Measurements from ENCODE around the gene GLCE. TPM values are rescaled to one million over a fixed set of nuclear protein-coding genes. Genes with fewer than 3 reads are reported as not detected.

The GLCE gene
- total RNA-seq, 1 donor from 2014 or later, result 12.7 TPM

- no peak for TF ChIP-seq CTCF (conservative IDR thresholded peaks at IDR 0.05; ENCODE audit: low read depth, low read length)
- H3K4me3 ChIP-seq (ENCODE audit: low read depth, low read length), result no peak overlapping the region
- no peak for DNase-seq (ENCODE audit: low read depth)
These were observed 24.9 kb upstream of the GLCE start for GRCh38 chr15:69135499-69135898.

- no peak for DNase-seq (ENCODE audit: low read depth)
- TF ChIP-seq CTCF (conservative IDR thresholded peaks at IDR 0.05; ENCODE audit: low read depth, low read length), result no peak
These were observed 21.5 kb upstream of the GLCE start for GRCh38 chr15:69138963-69139362.

GRCh38 chr15:69140306-69140705, 20.1 kb upstream of the GLCE start:
- no peak for DNase-seq (ENCODE audit: low read depth)
- no peak for TF ChIP-seq CTCF (conservative IDR thresholded peaks at IDR 0.05; ENCODE audit: low read depth, low read length)
- no peak overlapping the region for H3K4me3 ChIP-seq (ENCODE audit: low read depth, low read length)

More at GRCh38 chr15:69138963-69139362, 21.5 kb upstream of the GLCE start:
- no peak overlapping the region for H3K4me3 ChIP-seq (ENCODE audit: low read depth, low read length)

- DNase-seq (ENCODE audit: low read depth), result no peak
- TF ChIP-seq CTCF (conservative IDR thresholded peaks at IDR 0.05; ENCODE audit: low read depth, low read length), result peak; percentile 36
These were observed 19.1 kb upstream of the GLCE start for GRCh38 chr15:69141286-69141701.

GRCh38 chr15:69141833-69142232, 18.6 kb upstream of the GLCE start:
- DNase-seq (ENCODE audit: low read depth), result no peak
- no peak for TF ChIP-seq CTCF (conservative IDR thresholded peaks at IDR 0.05; ENCODE audit: low read depth, low read length)
- no peak overlapping the region for H3K4me3 ChIP-seq (ENCODE audit: low read depth, low read length)

More at GRCh38 chr15:69141286-69141701, 19.1 kb upstream of the GLCE start:
- no peak overlapping the region for H3K4me3 ChIP-seq (ENCODE audit: low read depth, low read length)

- DNase-seq (ENCODE audit: low read depth), result no peak
- no peak for TF ChIP-seq CTCF (conservative IDR thresholded peaks at IDR 0.05; ENCODE audit: low read depth, low read length)
- no peak overlapping the region for H3K4me3 ChIP-seq (ENCODE audit: low read depth, low read length)
These were observed 16.5 kb upstream of the GLCE start for GRCh38 chr15:69143756-69144436.

GRCh38 chr15:69144530-69144929, 15.9 kb upstream of the GLCE start:
- no peak for DNase-seq (ENCODE audit: low read depth)
- H3K4me3 ChIP-seq (ENCODE audit: low read depth, low read length), result no peak overlapping the region
- TF ChIP-seq CTCF (conservative IDR thresholded peaks at IDR 0.05; ENCODE audit: low read depth, low read length), result no peak

Data from epithelial cell of proximal tubule (primary cell).